ENCODE data around the gene BCR.

GRCh38 chr22:23168391-23169042 lies 11.8 kb upstream of the BCR start:
- TF ChIP-seq POLR2A (IDR thresholded peaks at IDR 0.05) = no peak
- no peak for TF ChIP-seq CTCF (IDR thresholded peaks at IDR 0.05)
- no peak for TF ChIP-seq POLR2AphosphoS5 (IDR thresholded peaks at IDR 0.05)
- TF ChIP-seq EP300 (IDR thresholded peaks at IDR 0.05) = no peak

Data from suprapubic skin (tissue), 4 donors.